Vagina (tissue), 2 donors: ENCODE data around the gene TTC17. TPM values are rescaled to one million over a fixed set of nuclear protein-coding genes. Genes with fewer than 3 reads are reported as not detected.
"Not testable (repeated sequence)": the region's sequence is repeated elsewhere in the genome, so short reads cannot be mapped to it uniquely, and the experiment has no call there.

Source experiments
- DNase-seq, 2 donors: peaks; one replicate each; pipeline ENCODE4 v3.0.0-alpha.2; 2017; ENCODE audit errors: extremely low spot score in 2 of 2
- H3K27ac ChIP-seq: fragments of 200-600 bp; sonication (generic); one replicate; pipeline ENCODE4 v1.5.1; 2019
- H3K27me3 ChIP-seq: fragments of 200-600 bp; sonication (generic); one replicate; pipeline ENCODE4 v1.5.1; 2019
- H3K36me3 ChIP-seq, 2 donors: fragments of 200-600 bp; sonication (generic); one replicate each; pipeline ENCODE4 v1.5.1; 2017 to 2019
- H3K4me1 ChIP-seq: fragments of 200-600 bp; sonication (generic); one replicate; pipeline ENCODE4 v1.5.1; 2019
- H3K4me3 ChIP-seq, 2 donors: fragments of 200-600 bp; sonication (generic); 1 replicate in 1 of 2; 2 replicates in 1 of 2; pipeline ENCODE4 v1.5.1; 2016 to 2019
- H3K9me3 ChIP-seq: fragments of 200-600 bp; sonication (generic); one replicate; pipeline ENCODE4 v1.5.1; 2019
- POLR2A ChIP-seq, 2 donors: fragments of 450-650 bp; IDR thresholded peaks; one replicate each; pipeline ENCODE4 v1.6.1; 2017; ENCODE audit warnings: antibody characterized with exemption in 2 of 2, mild to moderate bottlenecking in 2 of 2, moderate library complexity in 2 of 2
- POLR2AphosphoS5 ChIP-seq, 2 donors: sonication (generic); formaldehyde crosslinking; IDR thresholded peaks; one replicate each; pipeline ENCODE4 v1.9.0; 2017; ENCODE audit warnings: antibody characterized with exemption in 2 of 2, mild to moderate bottlenecking in 2 of 2, low read depth in 1 of 2; ENCODE audit not compliant: insufficient read depth in 1 of 2
- intact Hi-C: fragments of 100-400 bp; cut with DNase I; formaldehyde crosslinking; loops from one replicate; pipeline ENCODE4 v1.15.1; 2023
- total RNA-seq: library from RNA; depleted of rRNA; stranded (reverse); fragments of >200 nt; gene quantifications from one replicate; pipeline ENCODE4 v1.2.3, GENCODE V29; 2016
- TF ChIP-seq, protein P1 (sequence below), 3 experiments: fragments of 450-650 bp in 2 of 3; fragments of 200-600 bp in 1 of 3; sonication (generic) in 1 of 3; IDR thresholded peaks; one replicate each; pipeline ENCODE4 v1.5.1; 2017 to 2019; ENCODE audit warnings: antibody characterized with exemption in 3 of 3, mild to moderate bottlenecking in 2 of 3, moderate library complexity in 2 of 3

The TTC17 gene
- total RNA-seq, 1 donor from 2014 or later = 89.9 TPM

GRCh38 chr11:43419460-43419859, 60.7 kb downstream of the TTC17 start:
- Histone ChIP-seq H3K9me3 (no peaks in the 10 kb centered on the region), H3K4me3 (no peak overlapping the region), H3K27me3 (no peaks in the 10 kb centered on the region), H3K36me3 (peaks cover 0 to 44% of the 10 kb centered on the region in 2 donors), H3K4me1 (no peaks in the 10 kb centered on the region), H3K27ac (no peak overlapping the region)
- no peak for DNase-seq
- TF ChIP-seq, protein P1, sequence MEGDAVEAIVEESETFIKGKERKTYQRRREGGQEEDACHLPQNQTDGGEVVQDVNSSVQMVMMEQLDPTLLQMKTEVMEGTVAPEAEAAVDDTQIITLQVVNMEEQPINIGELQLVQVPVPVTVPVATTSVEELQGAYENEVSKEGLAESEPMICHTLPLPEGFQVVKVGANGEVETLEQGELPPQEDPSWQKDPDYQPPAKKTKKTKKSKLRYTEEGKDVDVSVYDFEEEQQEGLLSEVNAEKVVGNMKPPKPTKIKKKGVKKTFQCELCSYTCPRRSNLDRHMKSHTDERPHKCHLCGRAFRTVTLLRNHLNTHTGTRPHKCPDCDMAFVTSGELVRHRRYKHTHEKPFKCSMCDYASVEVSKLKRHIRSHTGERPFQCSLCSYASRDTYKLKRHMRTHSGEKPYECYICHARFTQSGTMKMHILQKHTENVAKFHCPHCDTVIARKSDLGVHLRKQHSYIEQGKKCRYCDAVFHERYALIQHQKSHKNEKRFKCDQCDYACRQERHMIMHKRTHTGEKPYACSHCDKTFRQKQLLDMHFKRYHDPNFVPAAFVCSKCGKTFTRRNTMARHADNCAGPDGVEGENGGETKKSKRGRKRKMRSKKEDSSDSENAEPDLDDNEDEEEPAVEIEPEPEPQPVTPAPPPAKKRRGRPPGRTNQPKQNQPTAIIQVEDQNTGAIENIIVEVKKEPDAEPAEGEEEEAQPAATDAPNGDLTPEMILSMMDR (IDR thresholded peaks at IDR 0.05) = peak in 2 of 3 experiments; percentile 13 to 39
- TF ChIP-seq POLR2A (IDR thresholded peaks at IDR 0.05) = no peak
- intact Hi-C loops = no loop called here

GRCh38 chr11:43427971-43428370, 69.3 kb downstream of the TTC17 start:
- no peak for DNase-seq
- no peaks in the 10 kb centered on the region for H3K9me3 ChIP-seq
- H3K4me1 ChIP-seq = no peaks in the 10 kb centered on the region
- TF ChIP-seq, protein P1 (IDR thresholded peaks at IDR 0.05) = no peak
- TF ChIP-seq POLR2AphosphoS5 (IDR thresholded peaks at IDR 0.05; ENCODE audit: insufficient read depth in 1 of 2, low read depth in 1 of 2) = no peak
- no peak for TF ChIP-seq POLR2A (IDR thresholded peaks at IDR 0.05)
- no peak overlapping the region for H3K27ac ChIP-seq
- H3K27me3 ChIP-seq = no peaks in the 10 kb centered on the region
- intact Hi-C loops = no loop called here
- H3K36me3 ChIP-seq = peaks cover 0 to 14% of the 10 kb centered on the region in 2 donors
- H3K4me3 ChIP-seq = no peak overlapping the region

- DNase-seq, H3K27me3 ChIP-seq, H3K4me1 ChIP-seq, H3K9me3 ChIP-seq, H3K27ac ChIP-seq, H3K4me3 ChIP-seq, intact Hi-C loops: not testable (repeated sequence)
- H3K36me3 ChIP-seq = peaks cover 0 to 14% of the 10 kb centered on the region in 2 donors
These were observed 72.2 kb downstream of the TTC17 start for GRCh38 chr11:43430916-43431315.

- DNase-seq = no peak
- no peak overlapping the region for H3K27ac ChIP-seq
- no peaks in the 10 kb centered on the region for H3K4me1 ChIP-seq
- no peaks in the 10 kb centered on the region for H3K9me3 ChIP-seq
- no peak overlapping the region for H3K4me3 ChIP-seq
- H3K27me3 ChIP-seq = no peaks in the 10 kb centered on the region
- peaks cover 0 to 32% of the 10 kb centered on the region in 2 donors for H3K36me3 ChIP-seq
- TF ChIP-seq POLR2A (IDR thresholded peaks at IDR 0.05) (no peak), POLR2AphosphoS5 (IDR thresholded peaks at IDR 0.05; ENCODE audit: insufficient read depth in 1 of 2, low read depth in 1 of 2) (no peak)
- TF ChIP-seq, protein P1 (IDR thresholded peaks at IDR 0.05) = no peak
- intact Hi-C loops = no loop called here
These were observed 76.2 kb downstream of the TTC17 start for GRCh38 chr11:43434893-43435292.

DNA sequence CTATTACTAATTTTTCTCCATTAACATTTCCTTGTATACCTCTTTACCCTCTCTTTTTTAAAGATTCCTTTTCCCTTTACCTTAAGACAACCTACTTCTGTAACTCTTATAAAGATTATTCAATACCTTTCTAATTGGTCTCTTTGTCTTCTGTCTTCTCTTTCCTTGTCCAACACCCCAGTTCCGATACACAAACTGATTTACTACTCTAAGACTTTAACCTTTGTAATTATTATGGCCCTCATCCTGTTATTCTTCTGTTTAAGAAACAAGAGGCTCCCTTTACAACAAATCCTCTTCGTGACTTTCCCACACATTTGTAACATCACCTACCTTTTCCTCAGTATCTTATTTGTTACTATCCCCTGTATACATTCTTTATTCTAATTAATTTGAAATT, 81.8 kb downstream of the TTC17 start:
- peaks cover 0 to 56% of the 10 kb centered on the region in 2 donors for H3K36me3 ChIP-seq
- intact Hi-C loops = no loop called here

More for the DNA sequence above, 81.8 kb downstream of the TTC17 start:
- DNase-seq = no peak
- H3K27ac ChIP-seq = no peak overlapping the region
- H3K27me3 ChIP-seq = no peaks in the 10 kb centered on the region
- no peak overlapping the region for H3K4me3 ChIP-seq
- no peak for TF ChIP-seq POLR2A (IDR thresholded peaks at IDR 0.05)
- TF ChIP-seq, protein P1 (IDR thresholded peaks at IDR 0.05) = no peak
- no peak for TF ChIP-seq POLR2AphosphoS5 (IDR thresholded peaks at IDR 0.05; ENCODE audit: insufficient read depth in 1 of 2, low read depth in 1 of 2)
- no peaks in the 10 kb centered on the region for H3K9me3 ChIP-seq
- H3K4me1 ChIP-seq = no peaks in the 10 kb centered on the region
